GM12878 (cell line): ENCODE results near the gene DLG2.

Experiments
- CHD4 ChIP-seq: fragments of 200-600 bp; sonication (generic); IDR thresholded peaks from 2 replicates; pipeline ENCODE4 v1.6.1; 2016; ENCODE audit warnings: mild to moderate bottlenecking
- CTCF ChIP-seq, 3 experiments: IDR thresholded peaks in 2 of 3; conservative IDR thresholded peaks in 1 of 3; 2 replicates each; pipeline ENCODE4 v1.5.1; 2011; ENCODE audit warnings: low read depth in 3 of 3, low read length in 3 of 3, mild to moderate bottlenecking in 3 of 3, control low read depth in 2 of 3, moderate library complexity in 2 of 3, inconsistent platforms in 1 of 3, mixed read lengths in 1 of 3; ENCODE audit not compliant: control insufficient read depth in 2 of 3, insufficient read depth in 1 of 3; ENCODE audit errors: extremely low read depth in 1 of 3
- CUX1 ChIP-seq: IDR thresholded peaks from 2 replicates; pipeline ENCODE4 v1.6.1; 2012; ENCODE audit warnings: improper control_type of control experiment, low read depth, low read length; ENCODE audit not compliant: insufficient replicate concordance
- GABPA ChIP-seq: IDR thresholded peaks from 2 replicates; pipeline ENCODE4 v1.6.1; 2014; ENCODE audit warnings: antibody characterized with exemption, low read depth, mild to moderate bottlenecking, inconsistent platforms
- JUND ChIP-seq: IDR thresholded peaks from 2 replicates; pipeline ENCODE4 v1.6.1; 2012; ENCODE audit warnings: low read depth, mild to moderate bottlenecking, low read length, improper control_type of control experiment, moderate library complexity
- TAF1 ChIP-seq: IDR thresholded peaks from 2 replicates; pipeline ENCODE4 v1.6.1; 2011; ENCODE audit warnings: mild to moderate bottlenecking, low read depth, low read length, borderline replicate concordance
- USF1 ChIP-seq: IDR thresholded peaks from 2 replicates; pipeline ENCODE4 v1.6.1; 2011; ENCODE audit warnings: borderline replicate concordance, low read depth, mild to moderate bottlenecking, moderate library complexity, mixed read lengths, low read length; ENCODE audit not compliant: insufficient read depth; ENCODE audit errors: extremely low read length
- YY1 ChIP-seq: IDR thresholded peaks from 2 replicates; pipeline ENCODE4 v1.6.1; 2011; ENCODE audit warnings: low read depth, mild to moderate bottlenecking, low read length
- ZBED1 ChIP-seq: IDR thresholded peaks from 2 replicates; pipeline ENCODE4 v1.6.1; 2016; ENCODE audit warnings: borderline replicate concordance

GRCh38 chr11:83687787-83688186 is 1939.4 kb downstream of the DLG2 start:
- TF ChIP-seq YY1 = no peak
- TF ChIP-seq CTCF (IDR thresholded peaks at IDR 0.05 in 2 of 3, conservative IDR thresholded peaks at IDR 0.05 in 1 of 3; ENCODE audit: control insufficient read depth in 2 of 3, extremely low read depth in 1 of 3, insufficient read depth in 1 of 3, low read depth in 3 of 3, low read length in 3 of 3) = no peak
- TF ChIP-seq JUND = no peak
- TF ChIP-seq CUX1 = no peak
- TF ChIP-seq ZBED1 = no peak
- no peak for TF ChIP-seq TAF1
- no peak for TF ChIP-seq USF1
- no peak for TF ChIP-seq GABPA
- no peak for TF ChIP-seq CHD4
